Stimulated activated CD8-positive, alpha-beta memory T cell treated with anti-CD3 and anti-CD28 coated beads, Interleukin-7, amount 100 ng/mL, for 4 hours (primary cell): Measurements from ENCODE around the gene ARL6IP4.

Source experiments
- DNase-seq, 2 donors: peaks; one replicate each; pipeline ENCODE4 v3.0.0-alpha.2; 2020; ENCODE audit warnings: low read depth in 2 of 2

The ARL6IP4 gene

GRCh38 chr12:122958198-122958888, 22.1 kb upstream of the ARL6IP4 start:
- no peak for DNase-seq

- no peak for DNase-seq
Observed at GRCh38 chr12:122959566-122960192, 20.8 kb upstream of the ARL6IP4 start.

- DNase-seq, result no peak
Observed at GRCh38 chr12:122960193-122960569, 20.3 kb upstream of the ARL6IP4 start.

- DNase-seq, result no peak
Observed at GRCh38 chr12:122961531-122962329, 18.8 kb upstream of the ARL6IP4 start.

- no peak for DNase-seq
Observed at GRCh38 chr12:122963941-122964265, 16.6 kb upstream of the ARL6IP4 start.

- no peak for DNase-seq
Observed at GRCh38 chr12:122964439-122965257, 15.8 kb upstream of the ARL6IP4 start.

GRCh38 chr12:122965321-122965751, 15.1 kb upstream of the ARL6IP4 start:
- no peak for DNase-seq

- DNase-seq, result peak; percentile 86 to 90
Observed at GRCh38 chr12:122965851-122966742, 14.4 kb upstream of the ARL6IP4 start, which contains the start of gene ABCB9. Gene ABCB9 (minus strand): TSS chr12:122966463. CDS start chr12:122960235, 6,228 bp downstream.

GRCh38 chr12:122966743-122967550, 13.5 kb upstream of the ARL6IP4 start:
- no peak for DNase-seq

- no peak for DNase-seq
Observed at GRCh38 chr12:122968104-122968503, 12.4 kb upstream of the ARL6IP4 start.

GRCh38 chr12:122969676-122970075, 10.8 kb upstream of the ARL6IP4 start:
- no peak for DNase-seq

GRCh38 chr12:122974274-122974891, 6.1 kb upstream of the ARL6IP4 start:
- peak; percentile 97 to 99 for DNase-seq

- DNase-seq, result peak; percentile 87 to 92
Observed at GRCh38 chr12:122974892-122975789, 5.3 kb upstream of the ARL6IP4 start, which contains the start of gene OGFOD2. Gene OGFOD2 (plus strand): TSS chr12:122975244. CDS start chr12:122975252, 8 bp downstream.

- DNase-seq, result no peak
Observed at GRCh38 chr12:122975790-122976647, 4.5 kb upstream of the ARL6IP4 start.

- DNase-seq, result no peak
Observed at GRCh38 chr12:122976648-122976975, 3.9 kb upstream of the ARL6IP4 start.

GRCh38 chr12:122977153-122977552, 3.3 kb upstream of the ARL6IP4 start:
- no peak for DNase-seq

- DNase-seq, result no peak
Observed at GRCh38 chr12:122977655-122978392, 2.7 kb upstream of the ARL6IP4 start.
